ENCODE data around the gene FPGS.

Gene FPGS

DNA sequence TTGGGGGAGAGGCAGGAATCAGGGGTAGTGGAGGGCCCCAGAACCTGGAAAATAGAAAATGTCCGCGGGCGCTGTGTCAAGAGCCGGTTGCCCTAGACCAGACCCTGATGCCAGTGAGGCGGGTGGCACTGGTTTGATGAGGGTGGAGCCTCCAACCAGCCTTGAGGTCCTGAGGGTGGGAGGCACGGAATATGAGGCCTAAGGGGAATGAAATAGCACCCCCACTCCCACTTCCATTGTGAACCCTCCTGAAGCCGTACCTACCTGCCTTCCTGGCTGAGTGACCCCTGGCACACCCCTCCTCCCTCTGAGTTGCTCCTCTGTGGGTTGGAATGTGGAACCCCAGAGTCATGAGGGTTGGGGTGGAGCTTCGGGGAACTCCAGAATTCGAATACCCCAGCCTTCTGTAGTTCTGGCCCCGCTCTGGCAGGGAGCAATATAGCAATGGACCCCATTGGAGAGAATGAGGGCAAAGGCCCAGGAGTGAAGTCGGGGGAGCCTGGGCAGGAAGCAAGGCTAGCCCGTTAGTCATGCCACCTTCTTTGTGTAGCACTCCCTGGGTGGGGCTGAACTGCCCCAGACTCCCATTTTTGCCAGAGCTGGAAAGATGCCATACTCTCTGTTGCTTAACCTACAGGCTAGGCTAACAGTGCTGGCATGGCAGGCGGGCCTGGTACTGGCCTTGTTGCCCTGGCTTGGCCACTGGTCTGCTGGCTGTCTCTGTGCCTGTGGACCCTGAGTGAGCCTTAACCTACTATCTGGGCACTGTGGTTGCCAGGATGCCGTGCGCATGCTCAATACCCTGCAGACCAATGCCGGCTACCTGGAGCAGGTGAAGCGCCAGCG lies 1.0 kb downstream of the FPGS start:
- Histone ChIP-seq H3K4ac (ENCODE audit: low read depth in 1 of 2, low read length in 2 of 2) (peak overlapping the region; percentile 1 to 96), H3K4me1 (ENCODE audit: control insufficient read depth, insufficient read depth, low read depth, low read length) (peaks cover 16% of the 10 kb centered on the region), H2BK12ac (ENCODE audit: low read length in 2 of 2) (peak overlapping the region in 1 of 2 experiments; percentile 91), H3K27ac (ENCODE audit: low read length, poor library complexity, severe bottlenecking) (peak overlapping the region; percentile 80), H3K9ac (ENCODE audit: low read length) (peak overlapping the region; percentile 99), H3K79me1 (replicated peaks; ENCODE audit: low read length, poor library complexity, severe bottlenecking) (peaks cover 20% of the 10 kb centered on the region), H3K18ac (ENCODE audit: low read depth in 1 of 2, low read length in 2 of 2) (peak overlapping the region; percentile 0 to 89), H4K8ac (ENCODE audit: low read length) (peak overlapping the region; percentile 59), H2BK5ac (ENCODE audit: low read depth, low read length, poor library complexity, severe bottlenecking) (peak overlapping the region; percentile 11), H3K9me3 (ENCODE audit: control insufficient read depth, low read length) (no peaks in the 10 kb centered on the region), H4K91ac (ENCODE audit: low read length) (peak overlapping the region; percentile 89), H2BK120ac (ENCODE audit: low read depth, low read length) (no peak overlapping the region), H3K4me2 (ENCODE audit: low read length, poor library complexity, severe bottlenecking) (peak overlapping the region; percentile 87), H3K14ac (ENCODE audit: low read length in 2 of 2) (peak overlapping the region in 1 of 2 experiments; percentile 88), H3K27me3 (ENCODE audit: control insufficient read depth in 1 of 2, insufficient read depth in 1 of 2, low read length in 2 of 2) (no peaks in the 10 kb centered on the region), H3K4me3 (ENCODE audit: insufficient read depth in 1 of 2, low read depth in 1 of 2, low read length in 2 of 2) (peak overlapping the region; percentile 86 to 97), H3K36me3 (ENCODE audit: control insufficient read depth in 1 of 2, insufficient read depth in 2 of 2, low read depth in 1 of 2, low read length in 2 of 2) (peaks cover 36 to 43% of the 10 kb centered on the region in 2 experiments), H3K23ac (ENCODE audit: low read length in 2 of 2) (peak overlapping the region in 1 of 2 experiments; percentile 67), H2AK5ac (ENCODE audit: low read length, severe bottlenecking) (peak overlapping the region; percentile 78), H2AFZ (ENCODE audit: low read depth, low read length) (no peak overlapping the region), H2BK15ac (ENCODE audit: low read depth, poor library complexity, severe bottlenecking) (peak overlapping the region; percentile 52)
- peak; percentile 30 for DNase-seq
- WGBS: 74% methylated on average over 15 of the region's 18 CpGs

DNA sequence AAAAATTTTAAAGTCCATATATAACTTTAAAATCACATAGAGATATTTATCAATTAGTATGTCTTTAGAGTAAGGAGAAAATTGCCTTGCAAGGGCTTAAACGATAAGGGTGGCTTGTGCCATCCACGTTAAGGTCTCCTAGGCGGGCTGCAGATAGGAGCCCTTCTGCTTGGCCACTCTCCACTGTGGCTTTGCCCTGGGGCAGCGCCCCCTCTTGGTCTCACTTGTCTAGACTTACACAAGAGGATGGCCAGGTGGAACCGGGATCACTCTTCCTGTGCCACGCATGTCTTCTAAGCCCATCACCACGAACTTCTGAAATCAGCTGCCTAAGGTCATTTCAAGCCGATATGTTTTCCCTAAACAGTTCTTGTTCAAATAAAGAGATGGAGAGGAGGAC lies 2.9 kb downstream of the FPGS start:
- no peak overlapping the region for H2BK15ac ChIP-seq (ENCODE audit: low read depth, poor library complexity, severe bottlenecking)
- H2BK12ac ChIP-seq (ENCODE audit: low read length in 2 of 2): no peak overlapping the region
- no peak overlapping the region for H3K27ac ChIP-seq (ENCODE audit: low read length, poor library complexity, severe bottlenecking)
- H4K91ac ChIP-seq (ENCODE audit: low read length): no peak overlapping the region
- H3K4me3 ChIP-seq (ENCODE audit: insufficient read depth in 1 of 2, low read depth in 1 of 2, low read length in 2 of 2): no peak overlapping the region
- no peak overlapping the region for H2BK5ac ChIP-seq (ENCODE audit: low read depth, low read length, poor library complexity, severe bottlenecking)
- H3K4me2 ChIP-seq (ENCODE audit: low read length, poor library complexity, severe bottlenecking): no peak overlapping the region
- no peak overlapping the region for H2AK5ac ChIP-seq (ENCODE audit: low read length, severe bottlenecking)
- 77% methylated on average over 8 of the region's 8 CpGs for WGBS
- no peak overlapping the region for H3K4ac ChIP-seq (ENCODE audit: low read depth in 1 of 2, low read length in 2 of 2)
- H3K4me1 ChIP-seq (ENCODE audit: control insufficient read depth, insufficient read depth, low read depth, low read length): peaks cover 24% of the 10 kb centered on the region
- H2AFZ ChIP-seq (ENCODE audit: low read depth, low read length): no peak overlapping the region
- no peaks in the 10 kb centered on the region for H3K27me3 ChIP-seq (ENCODE audit: control insufficient read depth in 1 of 2, insufficient read depth in 1 of 2, low read length in 2 of 2)
- no peak overlapping the region for H3K14ac ChIP-seq (ENCODE audit: low read length in 2 of 2)
- DNase-seq: no peak
- no peak overlapping the region for H4K8ac ChIP-seq (ENCODE audit: low read length)
- no peak overlapping the region for H3K18ac ChIP-seq (ENCODE audit: low read depth in 1 of 2, low read length in 2 of 2)
- H3K23ac ChIP-seq (ENCODE audit: low read length in 2 of 2): no peak overlapping the region
- peaks cover 54 to 59% of the 10 kb centered on the region in 2 experiments for H3K36me3 ChIP-seq (ENCODE audit: control insufficient read depth in 1 of 2, insufficient read depth in 2 of 2, low read depth in 1 of 2, low read length in 2 of 2)
- peaks cover 31% of the 10 kb centered on the region for H3K79me1 ChIP-seq (replicated peaks; ENCODE audit: low read length, poor library complexity, severe bottlenecking)
- no peak overlapping the region for H2BK120ac ChIP-seq (ENCODE audit: low read depth, low read length)
- H3K9me3 ChIP-seq (ENCODE audit: control insufficient read depth, low read length): no peaks in the 10 kb centered on the region
- H3K9ac ChIP-seq (ENCODE audit: low read length): peak overlapping the region; percentile 26

DNA sequence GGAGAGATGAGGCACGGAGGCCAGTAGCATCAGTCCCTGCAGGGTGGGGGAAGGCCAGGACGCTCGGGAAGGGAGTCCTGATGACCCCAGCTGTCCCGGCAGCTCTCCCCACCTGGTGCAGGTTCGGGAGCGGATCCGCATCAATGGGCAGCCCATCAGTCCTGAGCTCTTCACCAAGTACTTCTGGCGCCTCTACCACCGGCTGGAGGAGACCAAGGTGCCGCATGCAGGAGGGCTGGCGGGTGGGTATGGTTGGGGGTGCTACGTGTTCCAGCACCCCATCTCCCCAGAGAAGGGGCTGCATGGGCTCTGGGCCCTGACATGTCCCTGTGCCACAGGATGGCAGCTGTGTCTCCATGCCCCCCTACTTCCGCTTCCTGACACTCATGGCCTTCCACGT lies 4.2 kb downstream of the FPGS start:
- Histone ChIP-seq H3K9ac (ENCODE audit: low read length) (no peak overlapping the region), H3K23ac (ENCODE audit: low read length in 2 of 2) (no peak overlapping the region), H3K14ac (ENCODE audit: low read length in 2 of 2) (no peak overlapping the region), H2AFZ (ENCODE audit: low read depth, low read length) (no peak overlapping the region), H3K79me1 (replicated peaks; ENCODE audit: low read length, poor library complexity, severe bottlenecking) (peaks cover 32% of the 10 kb centered on the region), H3K4me1 (ENCODE audit: control insufficient read depth, insufficient read depth, low read depth, low read length) (peaks cover 24% of the 10 kb centered on the region), H3K4me3 (ENCODE audit: insufficient read depth in 1 of 2, low read depth in 1 of 2, low read length in 2 of 2) (no peak overlapping the region), H2BK12ac (ENCODE audit: low read length in 2 of 2) (no peak overlapping the region), H2BK120ac (ENCODE audit: low read depth, low read length) (no peak overlapping the region), H4K91ac (ENCODE audit: low read length) (no peak overlapping the region), H3K4ac (ENCODE audit: low read depth in 1 of 2, low read length in 2 of 2) (no peak overlapping the region), H3K9me3 (ENCODE audit: control insufficient read depth, low read length) (no peaks in the 10 kb centered on the region), H4K8ac (ENCODE audit: low read length) (no peak overlapping the region), H2AK5ac (ENCODE audit: low read length, severe bottlenecking) (no peak overlapping the region), H2BK5ac (ENCODE audit: low read depth, low read length, poor library complexity, severe bottlenecking) (no peak overlapping the region), H2BK15ac (ENCODE audit: low read depth, poor library complexity, severe bottlenecking) (no peak overlapping the region), H3K18ac (ENCODE audit: low read depth in 1 of 2, low read length in 2 of 2) (no peak overlapping the region), H3K4me2 (ENCODE audit: low read length, poor library complexity, severe bottlenecking) (no peak overlapping the region), H3K27me3 (ENCODE audit: control insufficient read depth in 1 of 2, insufficient read depth in 1 of 2, low read length in 2 of 2) (no peaks in the 10 kb centered on the region), H3K36me3 (ENCODE audit: control insufficient read depth in 1 of 2, insufficient read depth in 2 of 2, low read depth in 1 of 2, low read length in 2 of 2) (peaks cover 57 to 67% of the 10 kb centered on the region in 2 experiments), H3K27ac (ENCODE audit: low read length, poor library complexity, severe bottlenecking) (no peak overlapping the region)
- no peak for DNase-seq
- WGBS: 95% methylated on average over 14 of the region's 14 CpGs

DNA sequence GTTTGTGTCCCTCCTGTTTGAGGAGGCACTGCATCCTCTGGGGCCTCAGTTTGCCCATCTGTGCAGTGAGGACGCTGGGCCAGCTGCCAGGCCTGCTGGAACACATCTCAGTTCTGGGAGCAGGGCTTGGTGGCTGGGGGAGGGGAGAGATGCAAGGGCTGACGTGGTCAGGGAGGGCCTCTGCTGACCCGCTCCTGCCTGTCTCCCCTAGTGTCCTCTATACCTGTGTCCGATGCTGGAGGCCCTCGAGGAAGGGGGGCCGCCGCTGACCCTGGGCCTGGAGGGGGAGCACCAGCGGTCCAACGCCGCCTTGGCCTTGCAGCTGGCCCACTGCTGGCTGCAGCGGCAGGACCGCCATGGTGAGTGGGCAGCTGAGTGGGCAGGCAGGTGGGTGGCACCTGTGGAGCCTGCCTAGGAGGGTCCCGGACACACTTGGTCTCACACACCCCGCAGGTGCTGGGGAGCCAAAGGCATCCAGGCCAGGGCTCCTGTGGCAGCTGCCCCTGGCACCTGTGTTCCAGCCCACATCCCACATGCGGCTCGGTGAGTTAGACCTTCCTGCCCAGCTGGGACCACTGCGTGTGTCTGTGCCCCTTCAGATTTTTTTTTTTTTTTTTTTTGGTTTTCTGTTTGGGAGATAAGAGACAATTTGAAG lies 5.8 kb downstream of the FPGS start:
- Histone ChIP-seq H3K27me3 (ENCODE audit: control insufficient read depth in 1 of 2, insufficient read depth in 1 of 2, low read length in 2 of 2) (no peaks in the 10 kb centered on the region), H2AFZ (ENCODE audit: low read depth, low read length) (no peak overlapping the region), H3K9ac (ENCODE audit: low read length) (no peak overlapping the region), H4K8ac (ENCODE audit: low read length) (no peak overlapping the region), H4K91ac (ENCODE audit: low read length) (no peak overlapping the region), H2BK120ac (ENCODE audit: low read depth, low read length) (no peak overlapping the region), H2AK5ac (ENCODE audit: low read length, severe bottlenecking) (no peak overlapping the region), H3K14ac (ENCODE audit: low read length in 2 of 2) (no peak overlapping the region), H3K23ac (ENCODE audit: low read length in 2 of 2) (no peak overlapping the region), H3K18ac (ENCODE audit: low read depth in 1 of 2, low read length in 2 of 2) (no peak overlapping the region), H3K79me1 (replicated peaks; ENCODE audit: low read length, poor library complexity, severe bottlenecking) (peaks cover 35% of the 10 kb centered on the region), H3K4me1 (ENCODE audit: control insufficient read depth, insufficient read depth, low read depth, low read length) (peaks cover 19% of the 10 kb centered on the region), H3K9me3 (ENCODE audit: control insufficient read depth, low read length) (no peaks in the 10 kb centered on the region), H3K4me3 (ENCODE audit: insufficient read depth in 1 of 2, low read depth in 1 of 2, low read length in 2 of 2) (no peak overlapping the region), H2BK12ac (ENCODE audit: low read length in 2 of 2) (no peak overlapping the region), H3K4me2 (ENCODE audit: low read length, poor library complexity, severe bottlenecking) (no peak overlapping the region), H3K36me3 (ENCODE audit: control insufficient read depth in 1 of 2, insufficient read depth in 2 of 2, low read depth in 1 of 2, low read length in 2 of 2) (peaks cover 72 to 83% of the 10 kb centered on the region in 2 experiments), H2BK15ac (ENCODE audit: low read depth, poor library complexity, severe bottlenecking) (no peak overlapping the region), H2BK5ac (ENCODE audit: low read depth, low read length, poor library complexity, severe bottlenecking) (no peak overlapping the region), H3K27ac (ENCODE audit: low read length, poor library complexity, severe bottlenecking) (no peak overlapping the region), H3K4ac (ENCODE audit: low read depth in 1 of 2, low read length in 2 of 2) (no peak overlapping the region)
- no peak for DNase-seq
- WGBS: 94% methylated on average over 17 of the region's 17 CpGs
